ENCODE results near the gene CCL3.

Gene CCL3

GRCh38 chr17:36049643-36050042 lies 40.3 kb downstream of the CCL3 start:
- in situ Hi-C loops (cut with HindIII; ENCODE audit: low sequenced_read_pairs) = no loop called here

- in situ Hi-C loops (cut with HindIII; ENCODE audit: low sequenced_read_pairs) = no loop called here
These were observed 41.9 kb downstream of the CCL3 start for GRCh38 chr17:36048066-36048465.
